Activated CD8-positive, alpha-beta memory T cell treated with anti-CD3 and anti-CD28 coated beads, Interleukin-2, amount 50 U/mL, for 1 hour (primary cell): ENCODE measurements around the gene TH.
"Not testable (repeated sequence)": the region's sequence is repeated elsewhere in the genome, so short reads cannot be mapped to it uniquely, and the experiment has no call there.

Source experiments
- DNase-seq: peaks from one replicate; pipeline ENCODE4 v3.0.0-alpha.2; 2020; ENCODE audit errors: extremely low read depth

Gene TH

DNA sequence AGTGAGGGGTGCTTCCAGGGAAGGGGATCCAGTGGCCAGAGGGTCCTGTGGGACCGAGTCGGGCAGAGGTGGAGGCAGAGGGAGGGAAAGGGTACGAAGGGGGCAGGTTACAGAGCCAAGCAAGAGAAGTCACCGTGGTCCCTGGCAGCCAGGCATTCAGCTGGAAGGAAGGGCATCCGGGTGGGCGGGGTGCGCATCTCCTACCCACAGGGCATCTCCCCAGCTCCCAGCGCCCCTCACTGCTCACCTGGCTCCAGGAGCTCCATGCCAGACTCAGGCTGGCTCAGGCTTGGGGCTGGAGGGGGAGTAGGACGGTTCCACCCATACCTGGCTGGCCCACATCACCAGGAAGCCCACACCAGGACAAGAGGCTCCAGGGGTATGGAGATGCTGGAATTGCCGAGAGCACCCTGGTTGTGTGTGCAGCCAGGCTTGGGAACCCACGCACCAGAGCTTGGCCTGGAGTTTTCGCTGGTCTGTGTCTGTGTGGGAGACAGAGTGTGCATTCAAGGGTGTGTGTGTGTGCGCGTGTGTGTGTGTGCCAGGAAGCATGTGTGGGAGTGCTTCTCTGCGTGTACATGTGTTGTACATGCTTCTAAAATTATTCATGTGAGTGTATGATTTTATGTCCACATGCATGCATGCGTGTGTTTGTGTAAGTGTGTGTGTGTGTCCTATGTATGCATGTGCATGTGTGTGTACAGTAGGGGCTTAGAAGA, 6.6 kb upstream of the TH start:
- DNase-seq: not testable (repeated sequence)

DNA sequence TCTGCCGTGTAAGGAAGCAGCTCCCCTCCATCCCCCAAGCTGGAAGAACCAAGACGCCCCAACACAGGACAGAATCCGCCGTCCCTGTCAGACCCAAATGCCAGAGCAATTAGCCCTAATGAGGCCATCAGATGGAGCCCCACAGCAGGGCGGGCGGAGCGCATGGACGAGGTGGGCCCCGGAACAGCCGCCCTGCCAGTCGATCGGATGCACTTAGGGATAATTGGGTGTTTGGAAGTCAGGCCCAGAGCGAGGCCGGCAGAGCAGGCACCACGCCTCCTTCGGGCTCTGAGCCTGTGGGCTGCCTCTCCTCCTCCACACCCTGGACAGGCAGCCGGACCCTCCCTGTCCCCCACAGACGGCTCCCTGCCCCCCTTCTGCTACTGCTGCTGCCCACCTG, 5.5 kb upstream of the TH start:
- DNase-seq: no peak

DNA sequence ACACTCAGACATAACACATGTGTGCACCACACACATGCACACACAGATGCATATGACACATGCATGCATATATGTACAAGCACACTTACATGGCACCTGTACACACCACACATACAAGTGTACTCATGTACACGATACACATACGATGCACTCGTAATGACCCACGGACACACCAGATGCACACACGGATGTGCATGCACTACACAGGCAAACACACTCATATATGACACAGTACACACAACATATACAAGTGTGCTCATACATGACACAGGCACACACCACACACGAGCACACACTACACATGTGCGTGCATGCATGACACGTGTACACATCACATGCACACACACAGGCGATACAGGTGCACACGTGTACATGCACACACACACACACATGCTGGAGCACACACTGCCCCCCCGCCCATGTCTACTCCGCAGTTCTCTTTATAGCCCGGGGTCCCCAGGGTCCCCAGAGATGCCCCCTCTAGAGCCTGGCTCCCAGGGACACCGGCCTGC, 4.8 kb upstream of the TH start:
- no peak for DNase-seq

DNA sequence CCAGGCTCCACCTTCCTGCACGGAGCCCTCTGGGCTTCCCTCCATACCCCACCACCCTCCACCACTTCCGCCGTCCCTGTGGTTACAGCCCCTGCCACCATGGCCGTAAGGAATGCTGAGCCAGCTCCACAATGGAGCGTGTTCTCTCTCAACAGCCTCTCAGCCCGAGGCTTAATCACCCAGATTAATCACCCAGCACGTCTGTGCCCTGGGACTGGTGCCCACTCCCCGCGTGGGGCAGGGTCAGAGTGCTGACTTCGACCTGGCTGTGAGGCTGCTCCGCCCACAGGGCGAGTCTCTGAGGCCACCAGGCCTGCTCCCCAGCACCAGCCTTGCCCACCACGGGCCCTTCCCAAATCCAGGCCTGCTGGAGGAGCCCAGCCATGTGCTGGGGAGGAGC, 4.0 kb upstream of the TH start:
- no peak for DNase-seq

DNA sequence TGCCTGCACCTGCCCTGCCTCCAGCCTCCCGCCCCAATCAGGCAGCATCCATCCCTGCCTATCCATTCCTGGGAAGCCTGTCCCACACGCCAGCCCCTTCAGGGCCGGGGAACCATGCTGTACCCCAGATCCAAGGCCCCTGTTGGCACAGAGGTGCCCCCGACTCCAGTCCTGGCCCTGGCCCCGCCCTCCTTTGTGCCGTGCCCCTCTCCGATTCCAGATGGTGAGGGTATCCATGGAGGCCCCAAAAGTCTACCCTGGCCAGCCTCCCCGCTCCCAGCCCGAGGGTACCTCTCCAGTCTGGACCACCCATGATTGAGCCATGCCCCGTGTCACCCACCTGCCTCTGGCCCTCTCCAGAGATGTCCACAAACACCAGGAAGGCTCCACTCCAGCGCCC, 2.7 kb upstream of the TH start:
- DNase-seq: no peak

DNA sequence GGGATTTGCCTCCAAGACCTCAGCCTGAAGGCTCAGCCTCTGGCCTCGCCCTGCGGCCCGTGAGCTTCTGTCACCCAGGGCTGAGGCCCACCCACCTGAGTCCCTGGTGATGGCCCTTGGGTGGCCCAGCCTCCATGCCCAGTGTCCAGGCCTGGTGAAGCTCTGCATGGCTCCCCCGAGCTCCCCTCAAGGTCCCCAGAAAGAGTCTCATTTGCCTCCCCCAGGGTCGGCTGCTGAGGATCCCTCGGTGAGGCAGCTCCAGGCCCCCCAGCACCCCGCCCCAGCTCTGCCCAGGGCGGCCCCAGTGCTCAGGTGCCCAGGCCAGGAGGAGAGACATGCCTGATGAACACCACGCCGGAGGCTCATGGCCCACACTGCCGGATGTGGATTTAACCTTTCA, 2.1 kb upstream of the TH start:
- DNase-seq: no peak

DNA sequence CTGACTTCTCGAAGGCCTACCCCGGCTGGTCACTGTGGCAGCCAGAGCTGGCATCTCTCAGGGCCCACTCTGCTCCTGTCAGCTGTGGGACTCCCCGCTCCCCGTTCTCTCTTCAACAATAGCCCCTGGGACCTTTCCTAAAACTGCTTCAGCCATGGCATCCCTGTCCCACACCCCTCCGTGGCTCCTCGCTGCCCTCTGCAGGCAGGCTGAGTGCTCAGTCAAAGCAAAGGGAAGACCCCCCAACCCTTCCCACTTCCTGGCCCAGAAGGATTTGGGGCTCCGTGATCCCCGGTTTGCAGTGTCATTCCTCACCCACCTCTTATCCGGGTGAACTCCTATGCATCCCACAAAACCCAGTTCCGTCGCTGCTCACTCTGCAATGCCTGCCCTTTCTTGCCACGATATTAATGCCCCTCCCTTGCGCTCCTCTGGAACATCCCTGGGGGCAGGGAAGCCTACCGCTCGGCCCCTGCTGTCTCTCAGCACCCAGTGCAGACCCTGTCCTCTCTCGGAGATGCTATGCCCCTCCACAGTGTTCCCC, 1.6 kb upstream of the TH start:
- DNase-seq: no peak

DNA sequence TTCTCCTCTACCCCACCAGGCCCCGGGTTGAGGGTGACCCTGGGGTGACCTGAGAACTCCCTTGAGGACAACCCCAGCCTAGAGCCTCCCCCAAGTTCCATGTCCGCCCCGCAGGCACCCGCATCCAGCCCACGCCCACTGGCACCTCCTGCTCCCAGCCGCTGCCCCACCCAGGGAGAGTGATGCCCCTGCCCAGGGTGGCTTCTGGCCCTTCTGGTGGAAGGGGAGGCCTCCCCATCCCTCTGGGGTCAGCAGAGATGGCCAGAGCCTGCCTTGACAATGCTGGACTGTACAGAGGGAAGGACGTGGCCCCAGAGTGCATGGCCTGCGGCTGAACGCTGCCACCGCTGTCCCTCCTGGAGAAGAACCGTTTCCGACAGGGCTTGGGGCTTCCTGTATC, 1.1 kb upstream of the TH start:
- no peak for DNase-seq

DNA sequence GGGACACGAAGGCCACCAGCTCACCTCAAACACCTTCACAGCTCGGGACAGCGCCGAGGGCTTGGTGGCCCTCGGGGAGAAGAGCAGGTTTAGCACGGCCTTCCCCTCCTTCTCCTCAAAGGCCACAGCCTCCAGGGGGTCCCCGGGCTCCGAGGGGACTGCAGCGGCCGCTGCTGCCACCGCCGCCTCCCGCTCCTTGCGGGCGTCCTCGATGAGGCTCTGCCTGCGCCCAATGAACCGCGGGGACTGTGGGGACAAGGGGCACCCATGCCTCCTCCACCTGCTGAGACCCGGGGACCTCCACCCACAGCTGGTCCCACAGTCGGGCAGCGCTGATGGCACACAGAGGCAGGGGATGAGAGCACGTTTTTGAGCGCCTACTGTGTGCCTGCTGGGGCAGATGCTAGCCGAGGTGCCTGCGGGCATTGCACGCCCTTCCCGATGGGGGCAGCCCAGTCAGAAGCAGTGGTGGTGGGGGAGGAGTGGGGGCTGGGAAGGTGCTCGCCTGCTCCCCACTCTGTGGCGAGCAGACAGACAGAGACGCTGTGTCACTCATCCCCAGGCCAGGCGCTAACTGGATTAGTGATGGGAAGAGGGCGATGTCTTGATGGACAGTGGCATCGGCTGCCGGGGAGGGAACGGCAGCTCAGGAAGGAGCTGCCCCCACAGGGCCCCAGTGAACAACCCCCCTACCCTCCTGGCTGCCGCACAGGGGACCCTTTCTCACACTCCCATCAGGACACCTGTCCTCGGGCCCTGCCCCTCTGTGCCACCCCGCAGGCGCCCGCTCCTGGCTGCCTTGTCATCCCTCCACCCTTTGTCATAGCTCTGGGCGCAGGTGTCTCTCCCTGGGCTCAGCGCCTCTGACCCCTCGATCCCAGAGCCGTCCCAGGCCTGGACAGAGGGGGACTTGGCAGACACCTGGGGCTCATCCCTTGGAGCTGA, 1.7 kb downstream of the TH start:
- DNase-seq: no peak

DNA sequence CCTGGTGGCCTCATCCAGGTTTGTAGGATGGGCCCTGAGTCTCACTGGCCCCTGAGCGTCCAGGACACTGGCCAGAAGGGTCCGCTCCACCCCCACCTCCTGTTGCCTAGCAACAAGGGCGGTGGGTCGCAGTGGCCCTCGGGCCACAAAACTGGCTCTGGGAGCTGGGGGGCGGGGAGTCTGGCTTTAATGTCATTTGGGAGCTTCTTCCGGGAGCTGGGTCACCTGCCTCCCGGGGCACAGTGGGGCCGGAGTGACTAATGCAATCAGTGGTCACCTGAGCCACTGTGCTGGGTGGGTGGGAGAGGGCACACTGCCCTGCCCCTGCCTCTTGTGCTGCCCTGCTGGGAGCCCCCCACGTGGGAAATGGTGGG, 2.6 kb downstream of the TH start:
- DNase-seq: no peak

DNA sequence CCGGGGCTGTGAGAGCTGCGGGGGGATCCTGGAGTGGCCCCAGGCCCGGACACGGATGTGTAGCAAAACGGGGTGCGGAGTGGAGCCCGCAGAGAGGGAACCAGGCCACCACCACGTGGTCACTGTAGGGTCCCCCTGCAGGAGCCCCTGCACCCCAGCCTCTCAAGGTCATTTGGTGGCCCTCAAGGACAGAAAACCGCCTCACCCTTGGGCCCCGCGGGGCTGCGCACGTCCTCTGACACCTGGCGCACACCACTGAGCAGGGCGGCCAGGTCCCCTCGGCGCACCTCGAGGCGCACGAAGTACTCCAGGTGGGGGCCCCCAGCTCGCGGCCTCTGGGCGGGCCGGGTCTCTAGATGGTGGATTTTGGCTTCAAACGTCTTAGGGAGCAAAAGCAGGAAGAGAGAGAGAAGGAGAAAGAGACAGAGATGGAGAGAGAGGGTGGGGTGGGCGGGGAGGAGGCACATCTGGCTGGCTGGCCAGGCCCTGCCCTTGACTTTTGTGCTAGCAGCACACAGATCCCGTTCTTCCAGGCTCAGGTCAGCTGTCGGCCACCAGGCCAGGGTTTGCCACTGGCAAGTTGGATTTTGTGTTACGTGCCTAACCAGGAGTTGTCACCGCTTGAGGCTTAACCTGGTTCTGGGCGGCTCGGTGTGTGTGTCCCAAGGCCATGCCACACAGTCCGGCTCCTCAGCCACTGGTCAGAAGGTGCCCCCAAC, 3.2 kb downstream of the TH start:
- no peak for DNase-seq

DNA sequence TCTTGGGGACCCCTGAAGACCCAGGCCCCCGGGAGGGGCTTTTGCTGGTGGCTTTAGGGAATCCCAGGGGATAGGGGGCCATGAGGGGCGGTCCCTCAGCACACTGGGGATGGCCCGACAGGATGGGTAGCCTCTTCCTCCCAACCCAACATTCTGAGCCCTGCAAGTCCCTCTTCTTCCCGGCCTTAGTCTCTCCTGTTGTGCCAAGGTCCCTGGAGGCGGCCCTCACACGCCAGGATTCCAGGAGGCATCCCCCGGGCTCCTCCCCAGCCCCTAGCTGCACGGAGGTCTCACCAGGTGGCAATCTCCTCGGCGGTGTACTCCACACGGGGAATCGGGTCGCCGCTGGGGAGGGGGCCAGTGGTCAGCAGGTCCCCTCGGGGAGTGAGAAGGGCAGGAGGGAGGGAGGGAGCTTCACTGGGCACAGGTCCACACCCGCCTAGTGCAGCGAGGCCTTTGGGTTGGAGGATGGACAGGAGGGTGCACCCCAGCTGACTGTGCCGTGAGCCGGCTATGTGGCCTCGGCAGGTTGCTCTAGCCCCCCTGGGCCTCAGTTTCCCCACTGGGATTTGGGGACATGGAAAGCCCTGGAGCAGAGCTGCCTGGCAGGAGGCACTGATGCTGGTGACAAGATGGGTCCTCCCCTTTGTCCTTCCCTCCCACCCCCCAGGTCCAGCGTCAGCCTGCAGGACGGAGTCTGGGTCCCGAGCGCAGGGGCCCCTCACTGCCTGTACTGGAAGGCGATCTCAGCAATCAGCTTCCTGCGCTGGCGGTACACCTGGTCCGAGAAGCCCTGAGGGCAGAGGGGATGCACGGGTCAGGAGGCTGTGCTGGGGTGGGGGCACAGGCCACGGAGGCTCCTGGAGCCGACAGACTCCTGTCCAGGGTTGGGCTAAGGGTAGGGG, 4.2 kb downstream of the TH start:
- no peak for DNase-seq

DNA sequence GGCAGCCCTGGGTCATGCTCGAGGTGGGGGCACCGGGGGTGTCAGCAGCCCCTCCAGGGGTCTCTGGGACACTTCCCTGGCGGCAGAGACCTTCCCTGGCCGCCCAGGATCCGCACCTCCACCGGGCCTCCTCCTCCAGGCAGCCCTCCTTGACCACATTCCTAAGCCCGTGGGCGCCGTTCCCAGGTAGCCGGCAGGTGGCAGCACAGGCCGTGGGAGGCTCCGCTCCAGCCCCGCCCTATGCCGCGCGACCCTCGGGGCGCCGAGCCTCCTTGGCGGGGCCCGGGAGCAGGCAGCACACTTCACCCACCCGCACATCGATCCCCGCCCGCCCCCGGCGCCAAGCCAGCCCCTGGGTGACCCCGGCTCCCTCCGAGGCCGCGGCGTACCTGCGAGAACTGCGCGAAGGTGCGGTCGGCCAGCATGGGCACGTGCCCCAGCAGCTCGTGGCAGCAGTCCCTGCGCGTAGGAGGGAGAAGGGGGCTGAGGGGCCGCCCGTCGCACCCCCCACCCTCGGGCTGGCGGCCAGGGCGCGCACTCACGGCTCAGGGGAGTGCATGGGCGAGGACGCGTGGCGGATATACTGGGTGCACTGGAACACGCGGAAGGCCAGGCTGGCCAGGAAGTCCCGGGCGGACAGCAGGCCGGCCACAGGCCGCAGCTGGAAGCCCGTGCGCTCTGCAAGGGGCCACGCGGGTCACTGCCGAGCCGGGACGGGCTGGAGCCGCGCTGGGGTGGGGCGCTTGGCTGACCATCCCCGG, 5.3 kb downstream of the TH start:
- DNase-seq: no peak

DNA sequence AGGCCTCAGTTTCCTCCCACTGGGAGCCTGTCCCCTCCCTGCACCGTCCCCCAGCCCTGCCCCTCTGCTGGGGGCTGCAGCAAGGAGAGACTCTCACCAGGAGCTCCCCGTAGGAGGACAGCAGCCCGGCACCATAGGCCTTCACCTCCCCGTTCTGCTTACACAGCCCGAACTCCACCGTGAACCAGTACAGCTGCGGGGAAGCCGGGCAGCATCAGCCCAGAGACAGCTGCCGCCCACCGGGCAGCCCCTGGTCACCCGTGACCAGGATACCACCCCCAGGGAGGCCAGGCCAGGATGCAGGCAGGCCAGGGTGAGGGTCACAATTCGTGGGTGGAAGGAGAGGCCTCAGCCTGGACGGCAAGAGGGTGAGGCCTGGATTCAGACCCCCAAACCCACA, 6.0 kb downstream of the TH start:
- DNase-seq: no peak

DNA sequence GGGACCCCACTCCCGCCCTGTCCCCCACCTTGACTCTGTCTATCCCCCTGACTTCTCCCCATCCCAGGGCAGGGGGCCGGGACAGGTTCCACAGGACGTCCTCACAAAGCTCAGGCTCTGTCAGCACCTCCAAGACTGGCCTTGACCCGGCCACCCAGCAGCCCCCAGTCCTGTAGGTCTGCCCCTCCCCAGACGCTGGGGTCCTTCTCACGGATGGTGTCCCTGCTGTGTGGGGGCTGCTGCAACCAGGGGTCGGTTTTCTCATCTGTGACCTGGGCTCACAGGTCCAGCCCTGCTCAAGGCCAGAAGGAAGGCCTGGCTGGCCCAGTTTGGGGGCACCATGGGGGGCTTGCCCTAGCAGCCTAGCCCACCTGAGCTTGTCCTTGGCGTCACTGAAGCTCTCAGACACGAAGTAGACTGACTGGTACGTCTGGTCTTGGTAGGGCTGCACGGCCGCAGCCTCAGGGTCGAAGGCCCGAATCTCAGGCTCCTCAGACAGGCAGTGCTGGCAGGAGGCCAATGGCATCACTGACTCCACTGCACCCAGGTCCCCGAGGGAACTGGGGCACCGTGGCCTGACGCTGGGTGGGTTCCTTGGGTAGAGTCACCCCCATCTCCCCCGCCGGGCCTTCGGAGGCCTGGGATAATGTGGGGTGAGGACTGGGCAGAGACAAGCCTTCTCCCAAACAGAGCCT, 6.6 kb downstream of the TH start:
- no peak for DNase-seq

DNA sequence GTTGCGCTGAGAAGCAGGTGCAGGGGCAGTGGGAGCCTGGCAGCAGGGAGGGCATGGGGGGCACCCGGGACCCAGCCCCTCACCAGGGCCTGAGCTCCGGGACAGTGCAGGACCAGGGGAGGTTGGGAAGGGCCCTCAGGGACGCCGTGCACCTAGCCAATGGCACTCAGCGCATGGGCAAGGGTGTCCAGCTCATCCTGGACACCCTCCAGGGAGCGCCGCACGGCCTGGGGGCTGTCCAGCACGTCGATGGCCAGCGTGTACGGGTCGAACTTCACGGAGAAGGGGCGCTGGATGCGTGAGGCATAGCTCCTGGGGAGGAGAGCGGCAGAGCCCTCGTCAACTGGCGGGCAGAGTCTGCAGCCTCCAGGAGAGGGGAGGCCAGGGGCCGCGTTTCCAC, 7.5 kb downstream of the TH start:
- no peak for DNase-seq

DNA sequence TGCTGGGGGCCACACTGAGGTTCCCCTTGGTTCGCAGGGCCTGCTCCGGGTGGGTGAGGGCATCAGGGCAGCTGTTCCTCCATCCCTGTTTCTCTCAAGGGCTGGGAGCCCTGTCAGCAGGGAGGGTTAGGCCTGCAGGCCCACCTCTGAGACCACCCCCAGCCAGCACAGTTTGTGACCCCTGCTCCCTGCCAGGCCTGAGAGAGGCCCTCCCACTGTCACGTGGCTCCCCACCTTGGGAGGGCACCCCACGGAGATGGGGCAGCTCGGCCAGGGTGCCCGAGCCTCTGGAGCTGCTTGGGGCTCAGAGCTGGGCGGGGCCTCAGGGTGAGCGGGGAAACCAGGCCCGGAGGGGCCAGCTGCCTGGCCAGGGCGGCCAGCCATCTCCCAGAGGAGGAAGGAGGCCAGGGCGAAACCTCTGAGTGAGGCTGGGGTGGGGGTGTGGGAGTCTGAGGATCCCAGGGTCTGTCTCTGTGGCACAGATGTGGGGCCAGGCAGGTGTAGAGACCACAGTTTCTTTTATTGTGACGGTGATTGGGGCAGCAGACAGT, 8.1 kb downstream of the TH start:
- no peak for DNase-seq

DNA sequence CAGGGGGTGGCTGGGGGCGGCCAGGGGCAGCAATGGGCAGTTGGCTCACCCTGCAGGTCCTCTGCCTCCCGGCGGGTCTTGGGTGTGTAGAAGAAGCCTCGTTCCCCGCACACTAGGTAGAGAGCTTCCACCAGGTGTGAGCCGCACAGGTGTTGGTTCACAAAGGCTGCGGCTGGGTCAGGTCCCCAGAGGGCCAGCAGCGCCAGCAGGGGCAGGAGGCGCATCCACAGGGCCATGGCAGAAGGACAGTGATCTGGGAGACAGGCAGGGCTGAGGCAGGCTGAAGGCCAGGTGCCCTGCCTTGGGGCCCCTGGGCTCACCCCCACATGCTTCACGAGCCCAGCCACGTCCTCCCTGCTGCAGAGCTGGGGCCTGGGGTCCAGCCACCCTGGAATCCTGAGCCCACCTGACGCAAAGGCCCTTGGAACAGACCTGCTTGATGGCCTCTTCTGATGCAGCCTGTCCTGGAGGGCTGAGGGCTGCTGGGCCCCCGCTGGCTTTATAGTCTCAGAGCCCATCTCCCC, 10.8 kb downstream of the TH start, which contains the start of gene INS:
INS (minus strand) TSS at position 474 of the 524 bp plus-strand sequence; CDS start at position 236, 238 bp downstream.
- DNase-seq: no peak
